Measurements from ENCODE around the gene PLP1. TPM values are rescaled to one million over a fixed set of nuclear protein-coding genes. Genes with fewer than 3 reads are reported as not detected.

PLP1 gene, protein sequence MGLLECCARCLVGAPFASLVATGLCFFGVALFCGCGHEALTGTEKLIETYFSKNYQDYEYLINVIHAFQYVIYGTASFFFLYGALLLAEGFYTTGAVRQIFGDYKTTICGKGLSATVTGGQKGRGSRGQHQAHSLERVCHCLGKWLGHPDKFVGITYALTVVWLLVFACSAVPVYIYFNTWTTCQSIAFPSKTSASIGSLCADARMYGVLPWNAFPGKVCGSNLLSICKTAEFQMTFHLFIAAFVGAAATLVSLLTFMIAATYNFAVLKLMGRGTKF
- total RNA-seq, result 10 to 100 TPM; 11.2 to 27.5 (median 17.1) TPM

DNA sequence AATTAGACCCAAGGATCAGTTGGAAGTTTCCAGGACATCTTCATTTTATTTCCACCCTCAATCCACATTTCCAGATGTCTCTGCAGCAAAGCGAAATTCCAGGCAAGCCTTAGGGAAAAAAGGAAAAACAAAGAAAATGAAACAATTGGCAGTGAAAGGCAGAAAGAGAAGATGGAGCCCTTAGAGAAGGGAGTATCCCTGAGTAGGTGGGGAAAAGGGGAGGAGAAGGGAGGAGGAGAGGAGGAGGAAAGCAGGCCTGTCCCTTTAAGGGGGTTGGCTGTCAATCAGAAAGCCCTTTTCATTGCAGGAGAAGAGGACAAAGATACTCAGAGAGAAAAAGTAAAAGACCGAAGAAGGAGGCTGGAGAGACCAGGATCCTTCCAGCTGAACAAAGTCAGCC is at the start of gene PLP1:
Gene PLP1 (plus strand): TSS at position 295 of the 400 bp plus-strand sequence. CDS start 156 bp downstream, outside the sequence.
- Histone ChIP-seq H3K4me1 (no peaks in the 10 kb centered on the region), H3K4me3 (no peak within 1 kb of the TSS), H3K27me3 (no peaks in the 10 kb centered on the region), H3K36me3 (no peaks in the 10 kb centered on the region), H3K9me3 (no peaks in the 10 kb centered on the region), H3K27ac (no peak within 1 kb of the TSS)
- TF ChIP-seq POLR2A (IDR thresholded peaks at IDR 0.05) (no peak), POLR2AphosphoS5 (IDR thresholded peaks at IDR 0.05) (no peak)
- TF ChIP-seq, protein P1, sequence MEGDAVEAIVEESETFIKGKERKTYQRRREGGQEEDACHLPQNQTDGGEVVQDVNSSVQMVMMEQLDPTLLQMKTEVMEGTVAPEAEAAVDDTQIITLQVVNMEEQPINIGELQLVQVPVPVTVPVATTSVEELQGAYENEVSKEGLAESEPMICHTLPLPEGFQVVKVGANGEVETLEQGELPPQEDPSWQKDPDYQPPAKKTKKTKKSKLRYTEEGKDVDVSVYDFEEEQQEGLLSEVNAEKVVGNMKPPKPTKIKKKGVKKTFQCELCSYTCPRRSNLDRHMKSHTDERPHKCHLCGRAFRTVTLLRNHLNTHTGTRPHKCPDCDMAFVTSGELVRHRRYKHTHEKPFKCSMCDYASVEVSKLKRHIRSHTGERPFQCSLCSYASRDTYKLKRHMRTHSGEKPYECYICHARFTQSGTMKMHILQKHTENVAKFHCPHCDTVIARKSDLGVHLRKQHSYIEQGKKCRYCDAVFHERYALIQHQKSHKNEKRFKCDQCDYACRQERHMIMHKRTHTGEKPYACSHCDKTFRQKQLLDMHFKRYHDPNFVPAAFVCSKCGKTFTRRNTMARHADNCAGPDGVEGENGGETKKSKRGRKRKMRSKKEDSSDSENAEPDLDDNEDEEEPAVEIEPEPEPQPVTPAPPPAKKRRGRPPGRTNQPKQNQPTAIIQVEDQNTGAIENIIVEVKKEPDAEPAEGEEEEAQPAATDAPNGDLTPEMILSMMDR (IDR thresholded peaks at IDR 0.05), result no peak
- WGBS, result 68% methylated on average over 2 of the region's 2 CpGs
- DNase-seq (ENCODE audit: low spot score in 2 of 2), result no peak

- no peak for TF ChIP-seq POLR2AphosphoS5 (IDR thresholded peaks at IDR 0.05)
- TF ChIP-seq, protein P1 (IDR thresholded peaks at IDR 0.05), result no peak
- TF ChIP-seq EP300 (IDR thresholded peaks at IDR 0.05), result no peak
- no peak for TF ChIP-seq POLR2A (IDR thresholded peaks at IDR 0.05)
- H3K27ac ChIP-seq, result no peak overlapping the region
- no peaks in the 10 kb centered on the region for H3K27me3 ChIP-seq
- no peak for DNase-seq (ENCODE audit: low spot score in 2 of 2)
- no peaks in the 10 kb centered on the region for H3K9me3 ChIP-seq
- H3K36me3 ChIP-seq, result no peaks in the 10 kb centered on the region
- H3K4me3 ChIP-seq, result no peak overlapping the region
- WGBS, result 63% methylated on average over 3 of the region's 4 CpGs
- peaks cover 10% of the 10 kb centered on the region for H3K4me1 ChIP-seq
Measured at GRCh38 chrX:103727115-103727514, 49.5 kb upstream of the PLP1 start.

DNA sequence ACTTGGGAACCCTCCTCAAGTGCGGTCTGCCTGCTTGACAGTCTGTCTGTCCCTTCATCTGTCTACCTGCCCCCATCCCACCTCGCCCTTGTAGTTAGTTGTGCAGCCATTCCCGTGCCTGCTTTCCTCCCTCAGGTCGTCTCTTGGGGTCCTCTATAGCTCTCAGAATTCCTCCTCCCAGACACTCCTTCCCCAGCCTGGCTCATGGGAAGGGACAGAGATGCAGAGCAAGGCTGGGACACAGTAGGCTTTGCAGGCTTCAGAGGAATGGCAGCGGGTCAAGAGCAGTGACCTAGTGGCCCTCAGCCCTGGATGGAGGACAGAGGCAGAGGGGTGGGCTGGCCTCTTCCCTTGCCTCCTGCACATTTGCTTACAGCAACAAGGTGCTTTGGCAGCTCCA is 47.6 kb upstream of the PLP1 start:
- no peak overlapping the region for H3K27ac ChIP-seq
- no peaks in the 10 kb centered on the region for H3K9me3 ChIP-seq
- no peaks in the 10 kb centered on the region for H3K36me3 ChIP-seq
- DNase-seq (ENCODE audit: low spot score in 2 of 2), result no peak
- H3K27me3 ChIP-seq, result no peaks in the 10 kb centered on the region
- H3K4me1 ChIP-seq, result peaks cover 10% of the 10 kb centered on the region
- no peak overlapping the region for H3K4me3 ChIP-seq
- TF ChIP-seq, protein P1 (IDR thresholded peaks at IDR 0.05), result no peak
- TF ChIP-seq EP300 (IDR thresholded peaks at IDR 0.05), result no peak
- no peak for TF ChIP-seq POLR2A (IDR thresholded peaks at IDR 0.05)
- TF ChIP-seq POLR2AphosphoS5 (IDR thresholded peaks at IDR 0.05), result no peak
- WGBS, result 72% methylated on average over 5 of the region's 5 CpGs

DNA sequence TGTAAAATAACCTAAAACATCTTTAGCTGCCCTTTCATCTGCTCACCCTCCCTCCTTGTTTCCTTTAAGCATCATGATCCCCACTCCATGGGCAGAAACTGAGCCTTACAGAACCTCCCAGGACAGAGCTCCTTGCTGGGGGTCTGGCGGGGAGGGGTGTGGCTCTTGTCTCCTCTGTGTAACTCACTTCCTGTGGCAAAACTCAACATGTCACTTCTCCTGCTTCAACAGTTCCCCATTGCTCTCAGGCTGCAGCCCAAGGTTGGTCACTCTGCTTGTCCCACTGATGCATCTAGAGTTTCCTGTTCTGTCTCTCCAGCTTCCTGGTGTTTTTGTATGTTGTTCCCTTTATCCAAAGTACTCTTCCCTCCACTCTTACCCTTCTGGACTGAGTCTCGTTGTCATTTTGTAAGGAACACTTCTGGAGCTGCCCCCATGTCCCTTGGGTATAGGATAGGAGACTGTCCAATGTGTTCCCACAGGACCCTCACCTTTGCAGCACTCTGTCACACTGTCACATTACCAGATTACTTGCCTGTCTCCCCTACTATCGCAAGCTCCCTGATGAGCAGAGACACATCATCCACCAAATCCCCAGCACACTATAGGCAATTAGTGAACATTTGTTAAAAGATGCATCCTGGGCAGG is 46.4 kb upstream of the PLP1 start:
- no peak for DNase-seq (ENCODE audit: low spot score in 2 of 2)
- TF ChIP-seq EP300 (IDR thresholded peaks at IDR 0.05), result no peak
- TF ChIP-seq, protein P1 (IDR thresholded peaks at IDR 0.05), result no peak
- no peak for TF ChIP-seq POLR2AphosphoS5 (IDR thresholded peaks at IDR 0.05)
- TF ChIP-seq POLR2A (IDR thresholded peaks at IDR 0.05), result no peak
- no peak overlapping the region for H3K27ac ChIP-seq
- H3K4me3 ChIP-seq, result no peak overlapping the region
- 72% methylated on average over 3 of the region's 3 CpGs for WGBS
- H3K27me3 ChIP-seq, result no peaks in the 10 kb centered on the region
- H3K36me3 ChIP-seq, result no peaks in the 10 kb centered on the region
- no peaks in the 10 kb centered on the region for H3K9me3 ChIP-seq
- H3K4me1 ChIP-seq, result peaks cover 10% of the 10 kb centered on the region

DNA sequence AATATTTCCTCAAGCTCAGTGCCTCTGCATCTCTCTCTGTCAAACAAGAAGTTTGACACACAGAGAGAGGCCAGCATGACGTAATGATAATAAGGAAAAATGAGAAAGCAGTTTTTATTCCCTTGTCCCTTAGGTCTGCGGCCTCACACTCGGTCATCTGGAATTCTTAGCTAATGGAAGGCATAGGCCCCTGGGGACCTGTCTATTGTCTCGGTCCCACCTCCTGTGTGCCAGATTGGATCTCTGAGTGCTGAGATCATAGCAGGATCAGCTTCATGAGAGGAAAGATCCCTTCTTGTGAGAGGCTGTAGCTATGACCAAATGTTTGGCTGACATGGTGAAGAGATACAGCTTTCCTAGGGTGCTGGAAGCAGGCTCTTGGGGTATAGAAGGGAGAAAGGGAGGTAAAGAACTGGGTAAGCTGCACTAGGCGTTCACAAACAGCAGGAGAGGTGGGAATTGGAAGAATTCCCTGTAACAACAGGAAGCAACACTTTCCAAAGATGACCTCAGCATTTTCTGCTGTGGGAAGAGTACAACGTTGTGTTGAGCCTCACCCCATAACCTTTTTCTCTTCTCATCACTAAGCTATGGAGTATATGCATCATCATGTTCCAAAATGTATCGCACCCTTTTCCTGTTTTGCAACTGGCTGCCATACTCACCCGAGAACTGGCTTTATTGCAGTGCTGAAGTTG is 45.7 kb upstream of the PLP1 start:
- Histone ChIP-seq H3K36me3 (no peaks in the 10 kb centered on the region), H3K27ac (peak overlapping the region; percentile 10), H3K27me3 (no peaks in the 10 kb centered on the region), H3K4me3 (no peak overlapping the region), H3K9me3 (no peaks in the 10 kb centered on the region), H3K4me1 (peaks cover 10% of the 10 kb centered on the region)
- DNase-seq (ENCODE audit: low spot score in 2 of 2), result no peak
- TF ChIP-seq POLR2A (IDR thresholded peaks at IDR 0.05), result no peak
- no peak for TF ChIP-seq POLR2AphosphoS5 (IDR thresholded peaks at IDR 0.05)
- TF ChIP-seq, protein P1 (IDR thresholded peaks at IDR 0.05), result no peak
- TF ChIP-seq EP300 (IDR thresholded peaks at IDR 0.05), result no peak
- WGBS, result 38% methylated on average over 8 of the region's 8 CpGs

Measured in suprapubic skin (tissue), 4 donors.